GM19351 (cell line): ENCODE results near the gene BMF.
"Not testable (repeated sequence)": the region's sequence is repeated elsewhere in the genome, so short reads cannot be mapped to it uniquely, and the experiment has no call there.

Experiments
- ATAC-seq: cut with Tn5 transposase; IDR thresholded peaks from one replicate; pipeline ENCODE4 v1.9.1; 2021; ENCODE audit warnings: mild to moderate bottlenecking, moderate library complexity; ENCODE audit not compliant: unreplicated experiment

The BMF gene

GRCh38 chr15:40088929-40089755 lies 19.5 kb downstream of the BMF start:
- ATAC-seq = no peak

GRCh38 chr15:40087991-40088928 lies 20.4 kb downstream of the BMF start:
- ATAC-seq = no peak

- ATAC-seq = no peak
Measured at GRCh38 chr15:40087068-40087810, 21.4 kb downstream of the BMF start.

GRCh38 chr15:40085266-40085665 lies 23.4 kb downstream of the BMF start:
- ATAC-seq = no peak

- no peak for ATAC-seq
Measured at GRCh38 chr15:40084650-40085049, 24.0 kb downstream of the BMF start.

GRCh38 chr15:40082195-40082883 lies 26.3 kb downstream of the BMF start:
- ATAC-seq = no peak

GRCh38 chr15:40081691-40082194 lies 26.9 kb downstream of the BMF start:
- no peak for ATAC-seq

GRCh38 chr15:40080847-40081246 lies 27.8 kb downstream of the BMF start:
- no peak for ATAC-seq

GRCh38 chr15:40080104-40080503 lies 28.6 kb downstream of the BMF start:
- no peak for ATAC-seq

- ATAC-seq = no peak
Measured at GRCh38 chr15:40079456-40079855, 29.2 kb downstream of the BMF start.

GRCh38 chr15:40075298-40076044 lies 33.2 kb downstream of the BMF start:
- ATAC-seq = no peak

GRCh38 chr15:40074656-40075055 lies 34.0 kb downstream of the BMF start:
- not testable (repeated sequence) for ATAC-seq

- not testable (repeated sequence) for ATAC-seq
Measured at GRCh38 chr15:40073716-40074490, 34.8 kb downstream of the BMF start.

- no peak for ATAC-seq
Measured at GRCh38 chr15:40072216-40072990, 36.3 kb downstream of the BMF start.

- ATAC-seq = no peak
Measured at GRCh38 chr15:40070608-40071218, 38.0 kb downstream of the BMF start.

GRCh38 chr15:40070166-40070557 lies 38.5 kb downstream of the BMF start:
- no peak for ATAC-seq
